Fibroblast of the aortic adventitia (primary cell): ENCODE data around the gene POLD2. TPM values are rescaled to one million over a fixed set of nuclear protein-coding genes. Genes with fewer than 3 reads are reported as not detected.

Experiments used
- DNase-seq: peaks from one replicate; pipeline ENCODE4 v3.0.0-alpha.2; 2010; ENCODE audit warnings: low read depth
- H3K4me3 ChIP-seq: 2 replicates; pipeline ENCODE4 v1.5.1; 2011; ENCODE audit warnings: low read depth, mild to moderate bottlenecking, control low read depth, low read length, moderate library complexity
- CTCF ChIP-seq: IDR thresholded peaks from 2 replicates; pipeline ENCODE4 v1.5.1; 2011; ENCODE audit warnings: mild to moderate bottlenecking, low read length, control low read depth, inconsistent platforms; ENCODE audit not compliant: insufficient read depth
- total RNA-seq: library from RNA; depleted of rRNA; stranded (reverse); fragments of >200 nt; gene quantifications from 2 replicates; pipeline ENCODE4 v1.2.3, GENCODE V29; 2012; ENCODE audit warnings: low replicate concordance

The POLD2 gene
- total RNA-seq, 1 donor = 87.9 TPM

DNA sequence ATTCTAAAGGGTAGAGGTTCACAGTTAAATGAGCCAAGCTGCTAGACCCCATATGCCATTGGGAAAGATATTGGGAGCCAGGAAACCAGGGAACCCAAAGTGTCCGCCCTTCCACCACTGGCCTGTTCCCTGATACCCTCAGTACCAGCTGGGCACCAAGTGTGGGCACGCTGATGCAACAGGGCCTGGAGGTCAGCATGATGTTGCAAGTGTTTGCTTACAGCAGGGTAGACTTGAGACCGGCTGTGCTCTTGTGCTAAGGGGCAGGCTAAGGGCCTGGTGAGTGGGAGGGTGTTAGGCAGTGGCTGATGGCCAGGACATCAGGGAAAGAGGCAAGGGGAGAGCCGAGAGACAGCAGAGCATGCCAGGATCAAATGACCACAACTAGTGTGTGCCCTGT is 38.8 kb upstream of the POLD2 start:
- DNase-seq = no peak
- no peak for TF ChIP-seq CTCF
- no peak overlapping the region for H3K4me3 ChIP-seq

DNA sequence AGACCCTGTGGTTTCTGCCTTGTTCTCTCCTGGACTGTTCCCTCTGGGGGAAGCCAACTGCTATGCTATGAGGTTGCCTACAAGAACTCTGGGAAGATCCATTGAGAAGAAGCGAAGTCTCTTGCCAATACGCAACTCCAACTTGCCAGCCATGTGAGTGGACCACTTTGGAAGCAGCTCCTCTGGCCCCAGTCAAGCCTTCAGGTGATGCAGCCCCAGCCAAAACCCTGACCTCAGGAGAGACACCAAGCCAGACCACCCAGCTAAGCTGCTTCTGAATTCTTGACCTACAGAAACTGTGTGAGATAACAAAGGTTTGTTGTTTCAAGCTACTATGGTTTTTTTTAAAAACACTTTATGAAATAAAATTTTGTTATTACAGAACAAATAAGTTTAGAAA is 38.0 kb upstream of the POLD2 start:
- TF ChIP-seq CTCF = no peak
- no peak for DNase-seq

GRCh38 chr7:44159824-44160630 is 36.7 kb upstream of the POLD2 start:
- TF ChIP-seq CTCF = no peak
- no peak for DNase-seq

More for the DNA sequence above, 38.0 kb upstream of the POLD2 start:
- no peak overlapping the region for H3K4me3 ChIP-seq

DNA sequence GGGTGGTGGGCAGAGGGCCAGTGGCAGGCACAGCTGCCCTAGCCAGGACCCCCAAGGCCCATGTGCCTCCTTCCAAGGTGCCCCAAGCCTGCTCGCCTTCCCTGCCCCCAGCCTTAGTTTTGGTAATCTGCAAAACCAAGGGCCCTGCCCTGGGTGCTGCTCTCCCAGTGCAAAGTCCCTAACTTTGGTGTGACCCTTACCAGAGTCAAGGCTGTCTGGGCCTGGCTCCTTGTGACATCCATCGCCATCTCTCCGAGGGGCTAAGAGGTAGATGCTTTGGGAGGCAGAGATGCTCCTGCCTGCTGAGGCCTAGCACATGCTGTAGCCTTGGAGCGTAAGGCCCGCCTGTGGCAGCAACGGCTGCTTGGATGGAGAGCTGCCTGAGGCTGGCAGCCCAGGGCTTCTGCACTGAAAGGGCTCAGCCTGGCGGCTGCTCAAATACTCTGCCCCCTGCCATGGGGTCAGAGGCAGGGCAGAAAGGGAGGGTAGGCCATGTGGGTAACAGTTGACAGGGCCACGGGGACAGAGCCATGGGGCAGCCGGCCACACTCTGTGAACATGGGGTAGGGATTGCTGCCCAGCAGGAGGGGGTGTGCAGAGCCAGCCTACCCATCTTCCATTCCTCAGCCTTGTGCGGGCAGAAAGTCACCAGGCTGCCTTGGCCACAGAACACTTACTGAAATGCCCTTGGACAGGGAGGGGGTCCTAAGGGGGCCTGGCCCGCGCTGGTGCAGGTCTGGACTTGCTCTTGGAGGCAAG is 35.7 kb upstream of the POLD2 start:
- no peak for TF ChIP-seq CTCF
- no peak for DNase-seq
- H3K4me3 ChIP-seq = no peak overlapping the region

More at GRCh38 chr7:44159824-44160630, 36.7 kb upstream of the POLD2 start:
- no peak overlapping the region for H3K4me3 ChIP-seq

DNA sequence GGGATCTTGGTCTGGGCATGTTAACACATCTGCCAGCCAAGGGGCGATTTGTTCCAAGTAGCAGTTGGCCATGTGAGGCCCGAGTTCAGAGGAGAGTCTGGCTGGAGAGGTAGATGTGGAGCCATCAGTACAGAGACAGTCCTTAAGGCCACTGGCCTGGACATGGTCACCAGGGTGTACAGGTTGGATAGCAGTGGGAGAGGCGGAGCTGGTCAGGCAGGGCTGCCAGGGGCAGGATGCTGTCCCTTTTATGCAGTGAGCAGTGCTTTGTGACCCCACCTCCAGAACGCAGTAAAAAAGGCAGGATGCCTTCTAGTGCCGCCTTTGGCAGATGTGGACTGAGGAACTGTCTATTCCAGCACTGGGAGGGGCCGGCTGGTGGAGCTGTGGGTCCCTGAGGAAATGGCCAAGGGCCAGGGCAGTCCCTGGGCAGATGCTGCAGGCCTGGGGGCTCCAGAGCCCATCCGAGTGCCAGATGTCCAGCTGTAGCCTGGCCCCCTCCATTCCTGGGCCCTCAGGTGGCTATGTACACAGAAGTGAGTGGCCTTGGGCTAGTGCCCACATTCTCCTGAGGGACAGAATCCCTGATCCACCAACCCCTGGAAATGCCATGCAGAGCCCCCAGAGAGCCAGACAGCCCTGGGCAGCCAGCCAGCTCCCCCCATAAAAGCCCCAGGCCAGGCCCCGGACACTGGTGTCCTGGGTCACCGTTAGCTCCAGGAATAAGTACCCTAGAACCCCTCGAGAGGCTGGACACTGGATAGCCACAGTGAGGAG is 34.9 kb upstream of the POLD2 start:
- no peak for DNase-seq
- H3K4me3 ChIP-seq = no peak overlapping the region
- TF ChIP-seq CTCF = no peak
